ENCODE measurements around the gene COL23A1. TPM values are rescaled to one million over a fixed set of nuclear protein-coding genes. Genes with fewer than 3 reads are reported as not detected.

COL23A1 gene
- total RNA-seq, 1 donor from 2014 or later = 0.12 TPM

DNA sequence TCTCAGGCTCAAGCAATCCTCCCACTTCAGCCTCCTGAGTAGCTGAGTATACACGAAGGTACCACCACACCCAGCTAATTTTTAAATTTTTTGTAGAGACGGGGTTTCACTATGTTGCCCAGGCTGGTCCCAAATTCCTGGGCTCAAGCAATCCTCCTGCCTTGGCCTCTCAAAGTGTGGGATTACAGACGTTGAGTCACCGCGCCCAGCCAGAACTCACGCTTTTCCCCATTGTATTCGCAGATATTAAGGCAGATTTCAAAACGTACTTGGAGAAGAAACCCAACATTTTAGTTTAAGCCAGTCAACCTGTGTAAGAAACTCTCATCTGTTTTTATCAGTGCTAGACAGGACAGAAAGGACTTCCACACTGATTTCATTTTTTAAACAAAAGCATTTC, 26.6 kb downstream of the COL23A1 start:
- Mint-ChIP-seq H3K27ac (ENCODE audit: unreplicated experiment) (no peak overlapping the region), H3K4me3 (ENCODE audit: unreplicated experiment) (no peak overlapping the region), H3K4me1 (ENCODE audit: low read depth) (no peaks in the 10 kb centered on the region), H3K27me3 (ENCODE audit: low read depth) (peaks cover 30% of the 10 kb centered on the region), H3K36me3 (ENCODE audit: low read depth) (peaks cover 2% of the 10 kb centered on the region), H3K9me3 (ENCODE audit: low read depth) (no peaks in the 10 kb centered on the region)
- TF ChIP-seq, protein P1, sequence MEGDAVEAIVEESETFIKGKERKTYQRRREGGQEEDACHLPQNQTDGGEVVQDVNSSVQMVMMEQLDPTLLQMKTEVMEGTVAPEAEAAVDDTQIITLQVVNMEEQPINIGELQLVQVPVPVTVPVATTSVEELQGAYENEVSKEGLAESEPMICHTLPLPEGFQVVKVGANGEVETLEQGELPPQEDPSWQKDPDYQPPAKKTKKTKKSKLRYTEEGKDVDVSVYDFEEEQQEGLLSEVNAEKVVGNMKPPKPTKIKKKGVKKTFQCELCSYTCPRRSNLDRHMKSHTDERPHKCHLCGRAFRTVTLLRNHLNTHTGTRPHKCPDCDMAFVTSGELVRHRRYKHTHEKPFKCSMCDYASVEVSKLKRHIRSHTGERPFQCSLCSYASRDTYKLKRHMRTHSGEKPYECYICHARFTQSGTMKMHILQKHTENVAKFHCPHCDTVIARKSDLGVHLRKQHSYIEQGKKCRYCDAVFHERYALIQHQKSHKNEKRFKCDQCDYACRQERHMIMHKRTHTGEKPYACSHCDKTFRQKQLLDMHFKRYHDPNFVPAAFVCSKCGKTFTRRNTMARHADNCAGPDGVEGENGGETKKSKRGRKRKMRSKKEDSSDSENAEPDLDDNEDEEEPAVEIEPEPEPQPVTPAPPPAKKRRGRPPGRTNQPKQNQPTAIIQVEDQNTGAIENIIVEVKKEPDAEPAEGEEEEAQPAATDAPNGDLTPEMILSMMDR (IDR thresholded peaks at IDR 0.05) = no peak
- no peak for DNase-seq (ENCODE audit: low spot score)

DNA sequence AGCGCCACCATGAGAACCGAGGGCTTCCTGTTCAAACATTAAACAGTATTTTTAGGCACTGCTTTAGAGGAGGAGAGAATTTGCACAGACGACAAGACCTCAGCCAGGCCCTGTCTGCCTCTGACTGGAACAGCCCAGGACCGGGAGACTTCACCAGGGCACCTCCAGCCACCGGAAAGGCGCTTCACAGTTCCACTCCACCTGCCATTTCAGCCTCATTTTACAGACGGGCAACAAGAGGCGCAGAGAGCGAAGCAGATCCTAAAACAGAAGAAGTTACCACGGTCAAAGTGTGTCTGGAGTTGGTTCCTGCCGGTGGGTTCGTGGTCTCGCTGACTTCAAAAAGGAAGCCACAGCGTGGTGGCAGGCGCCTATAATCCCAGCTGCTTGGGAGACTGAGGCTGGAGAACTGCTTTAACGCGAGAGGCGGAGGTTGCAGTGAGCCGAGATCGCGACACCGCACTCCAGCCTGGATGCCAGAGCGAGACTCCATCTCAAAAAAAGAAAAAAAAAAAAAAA, 28.4 kb downstream of the COL23A1 start:
- TF ChIP-seq, protein P1 (IDR thresholded peaks at IDR 0.05) = no peak
- Mint-ChIP-seq H3K27me3 (ENCODE audit: low read depth) (peaks cover 33% of the 10 kb centered on the region), H3K4me1 (ENCODE audit: low read depth) (no peaks in the 10 kb centered on the region), H3K27ac (ENCODE audit: unreplicated experiment) (no peak overlapping the region), H3K36me3 (ENCODE audit: low read depth) (peaks cover 2% of the 10 kb centered on the region), H3K9me3 (ENCODE audit: low read depth) (no peaks in the 10 kb centered on the region), H3K4me3 (ENCODE audit: unreplicated experiment) (no peak overlapping the region)
- no peak for DNase-seq (ENCODE audit: low spot score)

DNA sequence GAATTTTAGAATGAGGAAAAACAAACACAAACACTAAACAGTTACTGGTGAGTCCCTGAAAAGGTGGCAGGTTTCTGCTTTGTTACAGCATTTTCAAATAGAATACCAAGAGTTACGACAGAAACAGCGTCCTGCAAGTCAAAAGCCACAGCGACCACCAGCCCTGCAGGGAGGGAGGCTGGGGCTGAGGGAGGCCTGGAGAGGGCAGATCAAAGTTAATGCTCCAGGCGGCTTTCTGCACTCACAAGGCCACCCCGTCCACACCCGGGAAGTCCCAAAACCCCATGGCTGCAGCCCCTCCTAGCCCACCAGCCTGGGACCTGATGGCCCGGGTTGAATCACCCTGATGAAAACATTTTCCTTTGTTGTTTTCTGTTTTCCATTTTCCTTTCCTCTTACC, 29.3 kb downstream of the COL23A1 start:
- peaks cover 2% of the 10 kb centered on the region for H3K36me3 Mint-ChIP-seq (ENCODE audit: low read depth)
- H3K9me3 Mint-ChIP-seq (ENCODE audit: low read depth) = no peaks in the 10 kb centered on the region
- DNase-seq (ENCODE audit: low spot score) = no peak
- H3K27me3 Mint-ChIP-seq (ENCODE audit: low read depth) = peaks cover 33% of the 10 kb centered on the region
- H3K4me3 Mint-ChIP-seq (ENCODE audit: unreplicated experiment) = no peak overlapping the region
- TF ChIP-seq, protein P1 (IDR thresholded peaks at IDR 0.05) = no peak
- H3K4me1 Mint-ChIP-seq (ENCODE audit: low read depth) = no peaks in the 10 kb centered on the region
- H3K27ac Mint-ChIP-seq (ENCODE audit: unreplicated experiment) = no peak overlapping the region

DNA sequence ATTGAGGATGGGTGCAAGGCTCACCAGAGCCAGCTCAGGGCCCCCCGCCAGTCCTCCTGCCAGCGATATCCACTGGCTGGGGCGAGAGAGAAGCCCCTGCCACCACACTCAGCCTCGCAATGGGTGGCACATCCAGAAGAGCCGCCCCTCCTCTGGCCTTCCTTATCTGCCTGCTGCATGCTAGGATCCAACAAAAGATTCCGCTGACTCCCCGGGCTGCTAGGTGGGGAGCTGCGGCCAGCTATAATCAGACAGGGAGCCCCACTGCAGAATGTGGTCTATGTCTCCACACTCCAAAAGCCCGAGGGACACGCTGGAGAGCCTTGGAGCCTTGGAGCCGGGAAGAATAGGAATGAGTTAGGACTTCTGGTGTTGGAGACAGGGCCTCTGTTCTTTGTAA, 32.8 kb downstream of the COL23A1 start:
- no peak overlapping the region for H3K4me3 Mint-ChIP-seq (ENCODE audit: unreplicated experiment)
- TF ChIP-seq, protein P1 (IDR thresholded peaks at IDR 0.05) = no peak
- H3K4me1 Mint-ChIP-seq (ENCODE audit: low read depth) = no peaks in the 10 kb centered on the region
- H3K36me3 Mint-ChIP-seq (ENCODE audit: low read depth) = peaks cover 2% of the 10 kb centered on the region
- peaks cover 21% of the 10 kb centered on the region for H3K27me3 Mint-ChIP-seq (ENCODE audit: low read depth)
- H3K9me3 Mint-ChIP-seq (ENCODE audit: low read depth) = no peaks in the 10 kb centered on the region
- DNase-seq (ENCODE audit: low spot score) = no peak
- no peak overlapping the region for H3K27ac Mint-ChIP-seq (ENCODE audit: unreplicated experiment)

DNA sequence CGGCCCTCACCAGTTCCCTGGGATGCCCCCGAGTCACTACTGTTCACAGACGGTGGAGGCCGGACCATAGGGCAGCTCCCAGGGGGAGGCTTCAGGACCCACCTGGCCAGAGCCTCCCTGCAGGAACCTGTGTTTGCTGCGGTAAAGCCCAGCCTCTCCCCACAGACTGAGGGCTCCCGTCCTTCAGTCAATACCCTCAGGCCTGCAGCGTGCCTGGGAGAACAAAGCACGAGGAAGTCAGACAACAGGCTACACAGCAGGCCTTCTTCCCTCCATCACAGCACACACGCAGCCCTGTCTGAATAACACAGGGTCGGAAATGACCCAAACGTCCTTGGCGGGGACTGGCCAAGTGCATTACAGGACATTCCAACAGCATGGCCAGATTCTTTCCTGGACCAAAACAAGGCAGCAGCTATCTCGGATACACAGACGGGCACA, 34.4 kb downstream of the COL23A1 start:
- Mint-ChIP-seq H3K27ac (ENCODE audit: unreplicated experiment) (peak overlapping the region; percentile 54), H3K27me3 (ENCODE audit: low read depth) (peaks cover 18% of the 10 kb centered on the region), H3K36me3 (ENCODE audit: low read depth) (no peaks in the 10 kb centered on the region), H3K4me1 (ENCODE audit: low read depth) (no peaks in the 10 kb centered on the region), H3K9me3 (ENCODE audit: low read depth) (no peaks in the 10 kb centered on the region), H3K4me3 (ENCODE audit: unreplicated experiment) (no peak overlapping the region)
- TF ChIP-seq, protein P1 (IDR thresholded peaks at IDR 0.05) = no peak
- DNase-seq (ENCODE audit: low spot score) = no peak

Measured in chondrocyte (in vitro differentiated cells).